CD4-positive, alpha-beta T cell (primary cell): ENCODE measurements around the gene RGS9. TPM values are rescaled to one million over a fixed set of nuclear protein-coding genes. Genes with fewer than 3 reads are reported as not detected.

Experiments used
- ATAC-seq: fragments of 200-7000 bp; cut with Tn5 transposase; one replicate; pipeline ENCODE4 v1.10.0; 2022; ENCODE audit warnings: mild to moderate bottlenecking; ENCODE audit not compliant: poor library complexity
- CTCF ChIA-PET: fragments of 350-600 bp; sonication (Branson Sonifier 250); formaldehyde crosslinking; loops from one replicate; lab custom pipeline; 2021; ENCODE audit warnings: antibody characterized with exemption, inconsistent platforms; lab: Charles Lee
- POLR2A ChIA-PET: fragments of 350-600 bp; sonication (Branson Sonifier 250); formaldehyde crosslinking; loops from one replicate; lab custom pipeline; 2021; ENCODE audit warnings: antibody characterized with exemption, inconsistent platforms; lab: Charles Lee
- DNase-seq, 14 experiments: peaks; one replicate each; pipeline ENCODE4 v3.0.0-alpha.2; 2013 to 2020; ENCODE audit warnings: mixed read lengths in 2 of 14
- H3K27ac ChIP-seq, 2 donors: one replicate each; pipeline versions ENCODE4 v1.5.1 to v1.7.0; 2013; ENCODE audit warnings: low read length in 2 of 2, low read depth in 1 of 2, mild to moderate bottlenecking in 1 of 2
- H3K27me3 ChIP-seq, 2 experiments: 1 replicate in 1 of 2; 2 replicates in 1 of 2; pipeline versions ENCODE4 v1.6.1 to v1.7.0; 2013; ENCODE audit warnings: low read length in 2 of 2, control low read depth in 1 of 2, mild to moderate bottlenecking in 1 of 2, moderate library complexity in 1 of 2; ENCODE audit not compliant: insufficient read depth in 2 of 2, control insufficient read depth in 1 of 2
- H3K36me3 ChIP-seq: one replicate; pipeline ENCODE4 v1.6.1; 2013; ENCODE audit warnings: low read length, control low read depth; ENCODE audit not compliant: insufficient read depth
- H3K4me1 ChIP-seq: one replicate; pipeline ENCODE4 v1.6.1; 2013; ENCODE audit warnings: low read length, control low read depth; ENCODE audit not compliant: insufficient read depth
- H3K4me3 ChIP-seq: one replicate; pipeline ENCODE4 v1.5.1; 2013; ENCODE audit warnings: mild to moderate bottlenecking, low read length, moderate library complexity
- H3K9me3 ChIP-seq, 2 experiments: 1 replicate in 1 of 2; 2 replicates in 1 of 2; pipeline versions ENCODE4 v1.6.1 to v1.7.0; 2013; ENCODE audit warnings: low read length in 2 of 2, mild to moderate bottlenecking in 2 of 2, control low read depth in 1 of 2, moderate library complexity in 1 of 2; ENCODE audit not compliant: control insufficient read depth in 1 of 2, insufficient read depth in 1 of 2
- H3K27ac Mint-ChIP-seq: one replicate; pipeline ENCODE4 v1.8.0; 2020; ENCODE audit warnings: mixed read lengths
- H3K27me3 Mint-ChIP-seq: one replicate; pipeline ENCODE4 v1.8.0; 2021; ENCODE audit warnings: mixed read lengths
- H3K36me3 Mint-ChIP-seq: one replicate; pipeline ENCODE4 v1.8.0; 2021; ENCODE audit warnings: low read depth, mixed read lengths
- H3K4me1 Mint-ChIP-seq: one replicate; pipeline ENCODE4 v1.8.0; 2021; ENCODE audit warnings: low read depth, mixed read lengths
- H3K4me3 Mint-ChIP-seq: one replicate; pipeline ENCODE4 v1.8.0; 2020; ENCODE audit warnings: mild to moderate bottlenecking, mixed read lengths
- H3K9me3 Mint-ChIP-seq: one replicate; pipeline ENCODE4 v1.8.0; 2020; ENCODE audit warnings: mixed read lengths
- intact Hi-C, 2 experiments: fragments of 100-400 bp; cut with DNase I in 1 of 2; cut with micrococcal nuclease in 1 of 2; formaldehyde crosslinking; loops; one replicate each; pipeline versions ENCODE4 v1.15.1 to v1.9.0; 2023 to 2025; cut with DNase I, micrococcal nuclease
- total RNA-seq, 174 experiments: library from RNA in 2 of 174; stranded (reverse) in 2 of 174; gene quantifications; one replicate each; pipeline ENCODE4 v1.2.3 and lab custom pipeline; 2021 to 2026
- TF ChIP-seq, protein P1 (sequence below): fragments of 200-600 bp; IDR thresholded peaks from one replicate; pipeline ENCODE4 v1.8.0; 2022; ENCODE audit warnings: antibody characterized with exemption, mild to moderate bottlenecking

RGS9 gene
- total RNA-seq, 2 experiments from 2014 or later = 0.60 to 0.73 TPM

DNA sequence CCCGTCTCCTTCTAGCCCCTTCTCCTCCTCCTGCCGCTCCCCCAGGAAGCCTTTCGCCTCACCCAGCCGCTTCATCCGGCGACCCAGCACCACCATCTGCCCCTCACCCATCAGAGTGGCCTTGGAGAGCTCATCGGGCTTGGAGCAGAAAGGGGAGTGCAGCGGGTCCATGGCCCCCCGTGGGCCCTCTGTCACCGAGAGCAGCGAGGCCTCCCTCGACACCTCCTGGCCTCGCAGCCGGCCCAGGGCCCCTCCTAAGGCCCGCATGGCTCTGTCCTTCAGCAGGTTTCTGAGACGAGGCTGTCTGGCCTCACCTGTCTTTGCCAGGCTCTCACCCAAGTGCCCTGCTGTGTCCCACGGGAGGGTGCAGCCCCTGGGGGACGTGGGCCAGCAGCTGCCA lies 87.9 kb downstream of the RGS9 start:
- ChIA-PET CTCF (no interaction called here), POLR2A (no interaction called here)
- Mint-ChIP-seq H3K9me3 (no peaks in the 10 kb centered on the region), H3K4me3 (no peak overlapping the region), H3K4me1 (peaks cover 14% of the 10 kb centered on the region), H3K27me3 (no peaks in the 10 kb centered on the region), H3K36me3 (no peaks in the 10 kb centered on the region), H3K27ac (no peak overlapping the region)
- Histone ChIP-seq H3K36me3 (no peaks in the 10 kb centered on the region), H3K27me3 (no peaks in the 10 kb centered on the region), H3K9me3 (no peaks in the 10 kb centered on the region), H3K4me3 (no peak overlapping the region), H3K27ac (no peak overlapping the region), H3K4me1 (peaks cover 25% of the 10 kb centered on the region)
- intact Hi-C loops = no loop called here
- TF ChIP-seq, protein P1, sequence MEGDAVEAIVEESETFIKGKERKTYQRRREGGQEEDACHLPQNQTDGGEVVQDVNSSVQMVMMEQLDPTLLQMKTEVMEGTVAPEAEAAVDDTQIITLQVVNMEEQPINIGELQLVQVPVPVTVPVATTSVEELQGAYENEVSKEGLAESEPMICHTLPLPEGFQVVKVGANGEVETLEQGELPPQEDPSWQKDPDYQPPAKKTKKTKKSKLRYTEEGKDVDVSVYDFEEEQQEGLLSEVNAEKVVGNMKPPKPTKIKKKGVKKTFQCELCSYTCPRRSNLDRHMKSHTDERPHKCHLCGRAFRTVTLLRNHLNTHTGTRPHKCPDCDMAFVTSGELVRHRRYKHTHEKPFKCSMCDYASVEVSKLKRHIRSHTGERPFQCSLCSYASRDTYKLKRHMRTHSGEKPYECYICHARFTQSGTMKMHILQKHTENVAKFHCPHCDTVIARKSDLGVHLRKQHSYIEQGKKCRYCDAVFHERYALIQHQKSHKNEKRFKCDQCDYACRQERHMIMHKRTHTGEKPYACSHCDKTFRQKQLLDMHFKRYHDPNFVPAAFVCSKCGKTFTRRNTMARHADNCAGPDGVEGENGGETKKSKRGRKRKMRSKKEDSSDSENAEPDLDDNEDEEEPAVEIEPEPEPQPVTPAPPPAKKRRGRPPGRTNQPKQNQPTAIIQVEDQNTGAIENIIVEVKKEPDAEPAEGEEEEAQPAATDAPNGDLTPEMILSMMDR = no peak
- no peak for DNase-seq
- ATAC-seq = no peak

DNA sequence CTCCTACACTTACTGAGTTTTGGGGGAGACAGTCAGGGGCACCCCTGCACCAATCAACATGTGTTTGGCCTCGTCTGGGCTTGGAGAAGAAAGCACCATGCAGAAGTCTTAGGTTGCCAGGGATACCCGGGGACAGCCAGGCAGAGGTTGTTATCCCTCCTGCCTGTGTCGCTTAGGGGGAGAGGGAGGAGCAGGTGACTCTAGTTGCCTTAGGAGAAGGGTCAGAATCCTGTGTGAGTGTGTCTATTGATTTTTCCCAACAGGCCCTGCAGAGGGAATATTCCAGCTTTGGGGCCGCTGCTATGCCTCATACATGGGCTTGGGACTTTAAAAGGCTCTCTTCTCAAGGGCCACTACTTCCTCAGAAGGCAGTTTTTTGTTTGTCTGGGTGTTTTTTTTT lies 89.1 kb downstream of the RGS9 start:
- no peaks in the 10 kb centered on the region for H3K36me3 Mint-ChIP-seq
- POLR2A ChIA-PET = no interaction called here
- no peak overlapping the region for H3K27ac ChIP-seq
- no peaks in the 10 kb centered on the region for H3K27me3 ChIP-seq
- H3K36me3 ChIP-seq = no peaks in the 10 kb centered on the region
- H3K4me3 ChIP-seq = no peak overlapping the region
- TF ChIP-seq, protein P1 = no peak
- H3K9me3 Mint-ChIP-seq = no peaks in the 10 kb centered on the region
- no peak overlapping the region for H3K4me3 Mint-ChIP-seq
- no peaks in the 10 kb centered on the region for H3K27me3 Mint-ChIP-seq
- H3K4me1 Mint-ChIP-seq = peaks cover 14% of the 10 kb centered on the region
- CTCF ChIA-PET = no interaction called here
- intact Hi-C loops = no loop called here
- peaks cover 26% of the 10 kb centered on the region for H3K4me1 ChIP-seq
- no peak for DNase-seq
- no peaks in the 10 kb centered on the region for H3K9me3 ChIP-seq
- no peak for ATAC-seq
- no peak overlapping the region for H3K27ac Mint-ChIP-seq

DNA sequence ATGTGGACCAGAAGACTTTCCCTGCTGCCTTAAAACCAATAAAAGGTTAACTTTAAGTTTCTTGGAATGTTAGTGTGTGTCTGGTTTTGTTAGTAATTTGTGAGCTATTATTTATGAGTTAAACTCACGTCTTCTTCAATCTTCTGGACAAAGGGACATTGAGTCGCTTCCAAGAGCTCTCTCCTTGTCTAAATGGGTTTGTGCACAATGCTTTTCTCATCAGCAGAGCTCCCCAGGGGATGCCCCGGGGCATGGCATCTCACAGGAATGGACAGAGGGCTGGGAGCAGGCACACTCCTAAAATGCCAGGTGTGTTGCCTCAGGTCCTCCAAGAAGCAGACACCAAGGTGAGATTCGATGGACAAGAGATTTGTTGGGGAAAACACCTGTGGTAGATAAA lies 90.5 kb downstream of the RGS9 start:
- Histone ChIP-seq H3K27me3 (no peaks in the 10 kb centered on the region), H3K9me3 (no peaks in the 10 kb centered on the region), H3K4me1 (peaks cover 29% of the 10 kb centered on the region), H3K4me3 (no peak overlapping the region), H3K27ac (no peak overlapping the region), H3K36me3 (no peaks in the 10 kb centered on the region)
- H3K9me3 Mint-ChIP-seq = no peaks in the 10 kb centered on the region
- H3K4me3 Mint-ChIP-seq = no peak overlapping the region
- intact Hi-C loops = no loop called here
- no peak overlapping the region for H3K27ac Mint-ChIP-seq
- CTCF ChIA-PET = no interaction called here
- no peak for DNase-seq
- ATAC-seq = no peak
- H3K4me1 Mint-ChIP-seq = peaks cover 19% of the 10 kb centered on the region
- POLR2A ChIA-PET = no interaction called here
- TF ChIP-seq, protein P1 = no peak
- H3K36me3 Mint-ChIP-seq = no peaks in the 10 kb centered on the region
- H3K27me3 Mint-ChIP-seq = no peaks in the 10 kb centered on the region
